Activated naive CD4-positive, alpha-beta T cell treated with anti-CD3 and anti-CD28 coated beads for 36 hours (primary cell): Measurements from ENCODE around the gene PRSS58. TPM values are rescaled to one million over a fixed set of nuclear protein-coding genes. Genes with fewer than 3 reads are reported as not detected.

Experiments used
- CTCF ChIA-PET: fragments of 350-600 bp; sonication (Branson Sonifier 250); formaldehyde crosslinking; loops from one replicate; lab custom pipeline; 2021; ENCODE audit warnings: antibody characterized with exemption; lab: Charles Lee
- DNase-seq: peaks from one replicate; pipeline ENCODE4 v3.0.0-alpha.2; 2020
- H3K27ac Mint-ChIP-seq: one replicate; pipeline ENCODE4 v1.8.0; 2021; ENCODE audit warnings: mild to moderate bottlenecking, mixed read lengths
- H3K27me3 Mint-ChIP-seq: one replicate; pipeline ENCODE4 v1.8.0; 2021; ENCODE audit warnings: low read depth, mixed read lengths
- H3K36me3 Mint-ChIP-seq: one replicate; pipeline ENCODE4 v1.8.0; 2021; ENCODE audit warnings: low read depth, mixed read lengths
- H3K4me1 Mint-ChIP-seq: one replicate; pipeline ENCODE4 v1.8.0; 2021; ENCODE audit warnings: low read depth, mixed read lengths
- H3K4me3 Mint-ChIP-seq: one replicate; pipeline ENCODE4 v1.8.0; 2021; ENCODE audit warnings: mild to moderate bottlenecking, moderate library complexity, mixed read lengths
- H3K9me3 Mint-ChIP-seq: one replicate; pipeline ENCODE4 v1.8.0; 2021; ENCODE audit warnings: mixed read lengths
- intact Hi-C: fragments of 100-400 bp; cut with micrococcal nuclease; formaldehyde crosslinking; loops from one replicate; pipeline ENCODE4 v1.15.1; 2023
- total RNA-seq, 2 experiments: library from RNA; stranded (reverse); gene quantifications; one replicate each; pipeline ENCODE4 v1.2.3, GENCODE V29; 2021

The PRSS58 gene, protein sequence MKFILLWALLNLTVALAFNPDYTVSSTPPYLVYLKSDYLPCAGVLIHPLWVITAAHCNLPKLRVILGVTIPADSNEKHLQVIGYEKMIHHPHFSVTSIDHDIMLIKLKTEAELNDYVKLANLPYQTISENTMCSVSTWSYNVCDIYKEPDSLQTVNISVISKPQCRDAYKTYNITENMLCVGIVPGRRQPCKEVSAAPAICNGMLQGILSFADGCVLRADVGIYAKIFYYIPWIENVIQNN
- not detected for total RNA-seq

DNA sequence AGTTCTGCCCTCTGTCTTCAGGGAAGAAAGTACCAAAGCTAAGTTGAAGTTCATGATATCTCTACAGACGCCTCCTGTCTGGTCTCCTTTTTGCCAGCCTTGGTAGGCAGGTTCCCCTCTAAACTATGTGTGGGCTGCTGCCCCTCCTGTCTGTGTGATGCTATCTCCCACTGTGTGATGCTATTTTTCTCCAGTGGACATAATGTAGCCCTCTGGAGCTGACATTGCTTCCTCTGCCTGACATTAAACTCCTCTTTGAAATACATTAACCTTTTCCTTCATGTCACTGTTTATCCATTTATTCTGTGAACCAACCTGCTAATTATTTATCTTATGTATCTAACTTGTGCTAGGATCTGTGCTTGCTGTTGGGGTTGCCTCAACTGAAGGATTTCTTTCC, at the start of gene PRSS58:
TSS of gene PRSS58 (minus strand) at position 101 of the 400 bp plus-strand sequence. CDS start 351 bp downstream, outside the sequence.
- no peak within 1 kb of the TSS for H3K4me3 Mint-ChIP-seq
- DNase-seq = no peak
- H3K9me3 Mint-ChIP-seq = no peaks in the 10 kb centered on the region
- H3K4me1 Mint-ChIP-seq = no peaks in the 10 kb centered on the region
- H3K27ac Mint-ChIP-seq = no peak within 1 kb of the TSS
- CTCF ChIA-PET = no interaction called here
- intact Hi-C loops = no loop called here
- H3K27me3 Mint-ChIP-seq = no peaks in the 10 kb centered on the region
- H3K36me3 Mint-ChIP-seq = no peaks in the 10 kb centered on the region

DNA sequence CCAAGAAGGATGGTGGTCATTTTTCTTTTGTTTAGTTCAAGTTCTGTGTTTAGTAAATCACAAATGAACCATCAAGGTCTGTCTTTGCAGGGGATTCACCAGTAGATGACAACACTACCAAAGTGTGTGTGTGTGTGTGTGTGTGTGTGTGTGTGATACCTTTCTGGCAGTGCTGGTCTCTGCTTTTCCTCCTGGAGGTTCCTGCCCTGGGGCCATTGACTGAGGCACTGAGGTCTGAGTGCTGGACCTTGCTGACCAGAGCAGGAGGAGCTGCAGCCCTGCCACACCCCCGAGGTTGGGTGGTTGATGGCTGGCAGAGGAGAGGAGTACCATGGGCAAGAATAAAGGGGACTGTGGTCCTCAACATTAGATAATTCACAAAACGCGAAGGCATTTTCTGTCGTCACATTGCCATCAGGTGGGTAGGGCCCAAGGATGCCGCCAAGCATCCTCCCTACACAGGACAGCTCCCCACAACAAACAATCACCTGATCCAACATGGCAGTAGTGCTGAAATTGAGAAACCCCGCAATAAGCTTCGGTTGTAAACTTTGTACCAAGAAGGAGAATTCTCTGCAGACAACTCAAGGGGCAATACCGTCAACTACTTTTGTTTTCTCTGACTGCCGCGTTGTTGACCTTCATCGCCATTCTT, 49.5 kb upstream of the PRSS58 start:
- peak overlapping the region; percentile 59 for H3K27ac Mint-ChIP-seq
- no peak overlapping the region for H3K4me3 Mint-ChIP-seq
- H3K4me1 Mint-ChIP-seq = peaks cover 12% of the 10 kb centered on the region
- intact Hi-C loops = loop anchor here (2.0 to 10.0 kb wide), 3 partner anchors 501 to 653 kb away; partner anchors contain the start of gene SSBP1
- H3K36me3 Mint-ChIP-seq = no peaks in the 10 kb centered on the region
- DNase-seq = no peak
- no peaks in the 10 kb centered on the region for H3K9me3 Mint-ChIP-seq
- peaks cover 3% of the 10 kb centered on the region for H3K27me3 Mint-ChIP-seq
- CTCF ChIA-PET = interaction anchor here (1.0 kb wide), 1 partner anchor 78 kb away, joined by 3 read pairs; no protein-coding TSS in a partner anchor

DNA sequence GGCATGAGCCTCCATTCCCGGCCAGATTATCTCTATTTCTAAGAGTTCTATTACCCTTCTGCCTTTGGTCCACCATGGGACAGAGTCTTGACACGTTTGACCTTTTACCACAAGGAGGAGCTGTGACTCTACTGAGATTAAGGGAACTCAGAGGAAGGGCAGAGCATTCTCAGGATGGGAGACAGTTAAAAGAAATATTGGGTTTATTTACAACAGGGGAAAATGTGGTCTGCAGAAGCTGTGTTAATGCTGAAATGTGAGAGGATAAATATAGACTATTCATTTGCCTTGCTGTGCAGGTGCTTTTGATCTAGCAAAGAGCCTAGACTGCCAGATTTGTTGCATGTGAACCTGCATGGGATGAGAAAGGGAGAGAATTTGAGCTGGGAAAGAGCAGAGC, 45.8 kb upstream of the PRSS58 start:
- H3K27me3 Mint-ChIP-seq = peaks cover 4% of the 10 kb centered on the region
- H3K27ac Mint-ChIP-seq = peak overlapping the region; percentile 14
- H3K9me3 Mint-ChIP-seq = no peaks in the 10 kb centered on the region
- H3K4me3 Mint-ChIP-seq = no peak overlapping the region
- no peaks in the 10 kb centered on the region for H3K36me3 Mint-ChIP-seq
- intact Hi-C loops = loop anchor here (1.0 to 10.0 kb wide), 8 partner anchors 10 to 700 kb away; partner anchors contain the start of gene SSBP1
- DNase-seq = no peak
- peaks cover 30% of the 10 kb centered on the region for H3K4me1 Mint-ChIP-seq
- CTCF ChIA-PET = interaction anchor here (0.5 to 6.2 kb wide), 28 partner anchors 8 to 1471 kb away, joined by 3 to 113 read pairs (median 5); partner anchors contain the start of gene TAS2R38

DNA sequence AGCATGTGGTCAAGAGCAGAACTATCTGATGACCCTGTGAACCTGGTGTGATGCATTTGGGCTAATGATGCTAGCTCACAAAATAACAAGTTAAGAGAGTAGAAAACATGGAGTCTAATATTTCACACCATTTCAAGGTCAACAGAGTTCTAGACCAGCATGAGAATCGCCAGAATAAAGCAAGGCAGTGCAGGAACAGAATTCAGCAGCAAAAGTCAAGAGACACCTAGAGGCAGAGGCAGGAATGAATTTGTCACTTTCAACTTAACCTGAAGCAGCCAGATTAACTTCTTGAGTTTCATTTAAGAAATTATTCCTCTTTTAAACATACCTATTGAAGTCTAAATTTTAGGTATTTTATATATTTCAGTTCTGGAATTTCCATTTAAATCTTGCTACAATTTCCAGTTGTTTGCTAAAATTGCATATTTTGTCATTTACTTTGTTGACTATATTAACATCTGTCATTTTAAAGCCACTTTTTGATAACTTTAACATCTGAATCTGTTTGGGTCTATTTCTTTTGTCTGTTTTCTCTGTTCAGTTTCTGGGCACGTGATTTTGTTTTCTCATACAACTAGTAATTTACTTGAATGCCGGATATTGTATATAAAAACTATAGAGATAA, 44.2 kb upstream of the PRSS58 start:
- H3K36me3 Mint-ChIP-seq = no peaks in the 10 kb centered on the region
- CTCF ChIA-PET = interaction anchor here (1.0 to 6.2 kb wide), 15 partner anchors 9 to 509 kb away, joined by 3 to 113 read pairs (median 8); partner anchors contain the start of gene TAS2R38
- H3K4me3 Mint-ChIP-seq = no peak overlapping the region
- peaks cover 11% of the 10 kb centered on the region for H3K27me3 Mint-ChIP-seq
- DNase-seq = no peak
- H3K27ac Mint-ChIP-seq = no peak overlapping the region
- H3K4me1 Mint-ChIP-seq = peaks cover 30% of the 10 kb centered on the region
- H3K9me3 Mint-ChIP-seq = no peaks in the 10 kb centered on the region
- intact Hi-C loops = loop anchor here (1.0 to 10.0 kb wide), 7 partner anchors 19 to 647 kb away; partner anchors contain the start of gene SSBP1

DNA sequence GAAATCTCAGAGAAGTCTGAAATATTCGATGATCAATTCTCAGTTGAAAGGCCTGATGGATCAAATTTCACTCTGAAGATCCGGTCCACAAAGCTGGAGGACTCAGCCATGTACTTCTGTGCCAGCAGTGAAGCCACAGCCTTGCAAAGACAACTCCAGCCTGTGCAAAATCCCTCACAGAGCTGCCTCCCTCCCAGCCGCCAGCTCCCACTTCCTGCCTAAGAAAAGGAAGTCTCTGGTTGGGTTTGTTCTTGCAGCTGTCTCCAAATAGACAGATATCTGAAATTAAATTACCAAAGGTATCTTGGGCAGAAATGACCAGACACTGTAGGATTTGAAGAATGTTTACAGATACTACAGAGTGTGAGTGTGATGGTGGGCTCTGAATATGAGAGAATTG, 43.4 kb upstream of the PRSS58 start:
- H3K9me3 Mint-ChIP-seq = no peaks in the 10 kb centered on the region
- no peak for DNase-seq
- intact Hi-C loops = loop anchor here (5.0 to 10.0 kb wide), 3 partner anchors 551 to 646 kb away; partner anchors contain the start of gene SSBP1
- peaks cover 30% of the 10 kb centered on the region for H3K4me1 Mint-ChIP-seq
- peaks cover 13% of the 10 kb centered on the region for H3K27me3 Mint-ChIP-seq
- CTCF ChIA-PET = interaction anchor here (1.0 to 6.2 kb wide), 8 partner anchors 11 to 509 kb away, joined by 3 to 113 read pairs (median 4); no protein-coding TSS in a partner anchor
- H3K4me3 Mint-ChIP-seq = peak overlapping the region; percentile 33
- H3K36me3 Mint-ChIP-seq = no peaks in the 10 kb centered on the region
- H3K27ac Mint-ChIP-seq = peak overlapping the region; percentile 54

DNA sequence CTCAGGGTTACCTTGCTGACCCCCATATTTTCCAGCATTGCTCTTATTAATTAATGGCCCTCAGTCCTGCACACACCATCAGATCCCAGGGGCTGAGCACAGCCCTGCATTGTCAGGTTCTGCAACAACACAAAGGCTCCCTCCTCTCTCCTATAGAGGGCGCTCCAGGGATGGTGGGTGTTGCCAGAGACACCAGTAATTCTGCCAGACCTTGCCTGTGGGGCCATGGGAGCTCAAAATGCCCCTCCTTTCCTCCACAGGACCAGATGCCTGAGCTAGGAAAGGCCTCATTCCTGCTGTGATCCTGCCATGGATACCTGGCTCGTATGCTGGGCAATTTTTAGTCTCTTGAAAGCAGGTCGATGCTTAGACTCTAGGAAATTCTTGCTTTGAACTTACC, 42.8 kb upstream of the PRSS58 start:
- Mint-ChIP-seq H3K9me3 (no peaks in the 10 kb centered on the region), H3K36me3 (no peaks in the 10 kb centered on the region), H3K27ac (peak overlapping the region; percentile 54), H3K4me3 (peak overlapping the region; percentile 33), H3K4me1 (peaks cover 30% of the 10 kb centered on the region), H3K27me3 (peaks cover 13% of the 10 kb centered on the region)
- CTCF ChIA-PET = interaction anchor here (1.0 to 6.2 kb wide), 7 partner anchors 10 to 510 kb away, joined by 3 to 113 read pairs (median 4); no protein-coding TSS in a partner anchor
- peak; percentile 75 for DNase-seq
- intact Hi-C loops = loop anchor here (5.0 to 10.0 kb wide), 3 partner anchors 552 to 646 kb away; partner anchors contain the start of gene SSBP1

DNA sequence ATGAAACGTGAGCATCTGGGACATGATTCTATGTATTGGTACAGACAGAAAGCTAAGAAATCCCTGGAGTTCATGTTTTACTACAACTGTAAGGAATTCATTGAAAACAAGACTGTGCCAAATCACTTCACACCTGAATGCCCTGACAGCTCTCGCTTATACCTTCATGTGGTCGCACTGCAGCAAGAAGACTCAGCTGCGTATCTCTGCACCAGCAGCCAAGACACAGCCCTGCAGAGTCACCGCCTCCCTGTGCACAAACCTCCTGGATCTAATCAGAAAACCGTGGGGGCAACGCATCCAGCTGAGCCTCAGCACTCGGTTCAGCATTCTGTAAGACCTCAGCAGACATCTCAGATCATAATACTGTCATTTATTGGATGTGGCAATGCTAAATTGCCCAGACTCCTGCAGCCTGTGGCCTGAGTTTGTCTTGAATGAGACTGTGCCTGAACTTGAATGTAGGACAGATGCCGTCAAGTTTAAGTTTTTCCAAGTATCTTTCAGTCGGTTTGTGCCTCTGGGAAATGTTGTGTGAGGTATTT, 41.5 kb upstream of the PRSS58 start:
- CTCF ChIA-PET = interaction anchor here (0.7 to 1.7 kb wide), 8 partner anchors 10 to 662 kb away, joined by 3 to 7 read pairs (median 4); no protein-coding TSS in a partner anchor
- peak overlapping the region; percentile 66 for H3K27ac Mint-ChIP-seq
- H3K4me3 Mint-ChIP-seq = peak overlapping the region; percentile 30
- H3K36me3 Mint-ChIP-seq = no peaks in the 10 kb centered on the region
- intact Hi-C loops = no loop called here
- DNase-seq = no peak
- H3K9me3 Mint-ChIP-seq = no peaks in the 10 kb centered on the region
- H3K27me3 Mint-ChIP-seq = peaks cover 13% of the 10 kb centered on the region
- H3K4me1 Mint-ChIP-seq = peaks cover 25% of the 10 kb centered on the region

DNA sequence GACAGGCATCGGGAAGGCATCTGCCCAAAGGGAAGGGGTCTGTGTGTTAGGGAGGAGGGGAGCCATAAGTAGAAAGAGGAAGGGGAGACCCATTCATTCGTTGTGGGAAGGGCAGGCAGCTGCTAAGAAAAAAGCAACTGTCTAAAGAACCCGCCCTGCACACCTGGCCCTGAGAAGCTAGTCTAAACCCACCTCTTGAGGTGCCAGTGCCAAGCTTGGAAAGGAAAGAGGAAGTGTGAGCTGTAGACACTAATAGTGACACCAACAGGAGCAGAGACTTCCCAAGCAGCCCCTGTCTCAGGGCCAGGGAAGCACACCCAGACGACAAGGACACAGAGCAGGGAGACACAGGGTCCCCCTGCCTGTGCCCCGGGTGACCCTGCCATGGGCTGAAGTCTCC, 40.8 kb upstream of the PRSS58 start:
- DNase-seq = no peak
- CTCF ChIA-PET = interaction anchor here (0.7 to 1.7 kb wide), 6 partner anchors 10 to 512 kb away, joined by 3 to 5 read pairs (median 4); no protein-coding TSS in a partner anchor
- peaks cover 20% of the 10 kb centered on the region for H3K4me1 Mint-ChIP-seq
- H3K9me3 Mint-ChIP-seq = no peaks in the 10 kb centered on the region
- H3K4me3 Mint-ChIP-seq = no peak overlapping the region
- H3K27ac Mint-ChIP-seq = no peak overlapping the region
- H3K27me3 Mint-ChIP-seq = peaks cover 15% of the 10 kb centered on the region
- H3K36me3 Mint-ChIP-seq = no peaks in the 10 kb centered on the region
- intact Hi-C loops = loop anchor here (1.0 kb wide), 1 partner anchor 322 kb away; no protein-coding TSS in a partner anchor

DNA sequence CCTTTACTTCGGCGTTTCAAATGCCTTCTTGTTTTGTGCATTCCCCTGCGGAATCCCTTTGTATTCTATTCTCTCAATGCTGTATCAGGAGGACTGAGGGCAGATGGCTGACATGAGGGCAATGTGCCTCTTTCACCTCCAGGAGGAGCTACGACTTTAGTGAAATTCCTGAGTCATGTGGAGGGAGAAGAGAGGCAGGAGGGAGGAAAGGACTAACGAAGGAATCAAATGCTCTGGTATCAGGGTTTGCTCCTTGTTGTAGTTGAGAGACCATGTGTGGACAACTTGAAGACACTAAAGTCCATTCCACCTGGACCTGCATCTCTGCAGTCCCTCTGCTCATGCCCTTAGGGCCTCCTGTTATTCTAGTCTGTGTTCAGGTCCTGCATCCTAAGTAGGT, 40.2 kb upstream of the PRSS58 start:
- Mint-ChIP-seq H3K27ac (no peak overlapping the region), H3K4me3 (no peak overlapping the region), H3K36me3 (no peaks in the 10 kb centered on the region), H3K4me1 (peaks cover 19% of the 10 kb centered on the region), H3K27me3 (peaks cover 20% of the 10 kb centered on the region), H3K9me3 (no peaks in the 10 kb centered on the region)
- intact Hi-C loops = loop anchor here (1.0 kb wide), 1 partner anchor 322 kb away; no protein-coding TSS in a partner anchor
- no peak for DNase-seq
- CTCF ChIA-PET = interaction anchor here (0.8 to 1.7 kb wide), 4 partner anchors 11 to 323 kb away, joined by 3 to 5 read pairs (median 4); no protein-coding TSS in a partner anchor

DNA sequence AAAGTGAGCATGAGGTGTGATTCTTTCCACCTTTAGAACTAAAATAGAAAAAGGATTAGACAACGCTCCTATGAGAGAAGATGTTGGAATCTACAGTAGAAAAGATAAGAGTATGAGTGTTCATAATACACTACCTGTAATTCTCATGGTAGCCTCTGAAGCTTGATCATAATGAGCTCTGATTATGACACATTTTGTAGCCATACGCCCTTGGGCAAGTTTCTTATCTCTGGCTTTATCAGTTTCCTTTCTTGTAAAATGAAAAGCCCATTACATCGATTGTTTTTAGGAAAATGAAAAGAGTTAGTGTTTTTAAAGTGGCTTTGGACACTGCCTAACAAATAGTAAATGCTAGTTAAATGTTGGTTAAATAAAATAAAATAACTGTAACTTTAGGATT, 22.4 kb upstream of the PRSS58 start:
- H3K27ac Mint-ChIP-seq = no peak overlapping the region
- peaks cover 47% of the 10 kb centered on the region for H3K27me3 Mint-ChIP-seq
- peaks cover 8% of the 10 kb centered on the region for H3K9me3 Mint-ChIP-seq
- CTCF ChIA-PET = no interaction called here
- intact Hi-C loops = no loop called here
- no peak for DNase-seq
- peaks cover 5% of the 10 kb centered on the region for H3K4me1 Mint-ChIP-seq
- peaks cover 3% of the 10 kb centered on the region for H3K36me3 Mint-ChIP-seq
- H3K4me3 Mint-ChIP-seq = no peak overlapping the region

DNA sequence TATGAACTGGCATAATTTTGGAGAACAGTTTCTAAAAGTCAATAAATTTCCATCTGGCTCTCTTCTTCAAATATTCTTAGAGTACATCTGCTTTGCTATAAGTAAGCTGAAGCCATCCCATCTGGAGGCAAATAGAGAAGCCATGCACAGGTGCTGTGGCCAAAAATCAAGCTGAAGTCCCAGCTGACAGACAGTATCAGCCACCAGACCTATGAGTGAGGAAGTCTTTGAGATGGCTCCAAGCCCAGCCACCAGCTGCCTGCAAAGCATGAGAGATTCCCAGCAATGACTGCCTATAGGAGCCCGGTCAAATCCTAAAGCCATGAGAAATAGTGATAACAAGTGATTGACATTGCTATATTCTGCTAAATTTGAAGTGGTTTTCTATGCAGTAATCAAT, 21.7 kb upstream of the PRSS58 start:
- Mint-ChIP-seq H3K27me3 (peaks cover 52% of the 10 kb centered on the region), H3K4me3 (no peak overlapping the region), H3K4me1 (peaks cover 5% of the 10 kb centered on the region), H3K9me3 (peaks cover 12% of the 10 kb centered on the region), H3K27ac (no peak overlapping the region), H3K36me3 (peaks cover 3% of the 10 kb centered on the region)
- CTCF ChIA-PET = no interaction called here
- intact Hi-C loops = no loop called here
- DNase-seq = no peak
